Right lobe of liver (tissue), 6 donors: ENCODE measurements around the gene SLC26A3. TPM values are rescaled to one million over a fixed set of nuclear protein-coding genes. Genes with fewer than 3 reads are reported as not detected.
"Not testable (repeated sequence)": the region's sequence is repeated elsewhere in the genome, so short reads cannot be mapped to it uniquely, and the experiment has no call there.

Experiments used
- ATAC-seq, 4 donors: fragments of 200-7000 bp; cut with Tn5 transposase; one replicate each; pipeline ENCODE4 v1.9.1; 2020; ENCODE audit warnings: mild to moderate bottlenecking in 4 of 4, moderate library complexity in 4 of 4
- DNase-seq, 3 donors: peaks; one replicate each; pipeline ENCODE4 v3.0.0-alpha.2; 2020
- H3K27ac ChIP-seq, 3 donors: fragments of 200-600 bp; one replicate each; pipeline ENCODE4 v1.8.0; 2022
- H3K27me3 ChIP-seq, 2 donors: fragments of 200-600 bp; one replicate each; pipeline ENCODE4 v1.8.0; 2022
- H3K36me3 ChIP-seq, 4 donors: fragments of 200-600 bp; sonication (generic) in 1 of 4; one replicate each; pipeline versions ENCODE4 v1.5.1 to v1.8.0; 2017 to 2022; ENCODE audit warnings: control low read depth in 1 of 4
- H3K4me1 ChIP-seq, 4 donors: fragments of 200-600 bp; sonication (generic) in 1 of 4; one replicate each; pipeline versions ENCODE4 v1.5.1 to v1.8.0; 2017 to 2022; ENCODE audit warnings: control low read depth in 1 of 4
- H3K4me3 ChIP-seq, 3 donors: fragments of 200-600 bp; one replicate each; pipeline ENCODE4 v1.8.0; 2022
- H3K9me3 ChIP-seq, 4 donors: fragments of 200-600 bp; sonication (generic) in 1 of 4; one replicate each; pipeline versions ENCODE4 v1.5.1 to v1.8.0; 2017 to 2022; ENCODE audit warnings: control low read depth in 1 of 4
- POLR2A ChIP-seq: fragments of 450-650 bp; IDR thresholded peaks from one replicate; pipeline ENCODE4 v1.6.1; 2017; ENCODE audit warnings: antibody characterized with exemption, mild to moderate bottlenecking
- WGBS: methylation state at CpG from one replicate; pipeline ENCODE4 v1.1.6; 2018; ENCODE audit warnings: low coverage, low lambda C conversion rate; ENCODE audit not compliant: insufficient coverage; ENCODE audit errors: missing lambda C conversion rate; 5-methylcytosine and 5-hydroxymethylcytosine counted together
- intact Hi-C, 2 donors: fragments of 100-400 bp; cut with DNase I; formaldehyde crosslinking; loops; one replicate each; pipeline versions ENCODE4 v1.11.2 to v1.14.1; 2022
- long read RNA-seq: library from polyadenylated mRNA; unstranded; transcript quantifications from one replicate; pipeline ENCODE4 v2.0.0, GENCODE V29; 2019
- total RNA-seq, 6 experiments: library from RNA; depleted of rRNA in 2 of 6; stranded (reverse); fragments of >200 nt in 2 of 6; fragmentation: NEBNext Ultra II Directional in 3 of 6; extraction: Animal tissue kit (Norgen Biotek cat#: 25700) in 3 of 6; gene quantifications; one replicate each; pipeline versions ENCODE4 v1.1.0 to v1.2.4, GENCODE V29; 2016 to 2023
- TF ChIP-seq, protein P1 (sequence below), 4 donors: fragments of 200-600 bp in 3 of 4; fragments of 450-650 bp in 1 of 4; IDR thresholded peaks; one replicate each; pipeline versions ENCODE4 v1.5.1 to v1.8.0; 2016 to 2022; ENCODE audit warnings: antibody characterized with exemption in 4 of 4, mild to moderate bottlenecking in 2 of 4
- donor health status: DM: no; HTN: yes; CAD: no.
- donor health status: DM: no; HTN: no; CAD: no.
- donor health status: DM: no; HTN: no; CAD: no.
- donor health status: DM: no; HTN: yes; CAD: no.
- donor health status: DM: no; HTN: yes; CAD: no.

Gene SLC26A3
- 1 to 10 TPM in 2 of 6 experiments, under 1 TPM in 2, not detected in 2; 0.15 to 2.8 (median 1.5) TPM for total RNA-seq
- long read RNA-seq = 0 reads

DNA sequence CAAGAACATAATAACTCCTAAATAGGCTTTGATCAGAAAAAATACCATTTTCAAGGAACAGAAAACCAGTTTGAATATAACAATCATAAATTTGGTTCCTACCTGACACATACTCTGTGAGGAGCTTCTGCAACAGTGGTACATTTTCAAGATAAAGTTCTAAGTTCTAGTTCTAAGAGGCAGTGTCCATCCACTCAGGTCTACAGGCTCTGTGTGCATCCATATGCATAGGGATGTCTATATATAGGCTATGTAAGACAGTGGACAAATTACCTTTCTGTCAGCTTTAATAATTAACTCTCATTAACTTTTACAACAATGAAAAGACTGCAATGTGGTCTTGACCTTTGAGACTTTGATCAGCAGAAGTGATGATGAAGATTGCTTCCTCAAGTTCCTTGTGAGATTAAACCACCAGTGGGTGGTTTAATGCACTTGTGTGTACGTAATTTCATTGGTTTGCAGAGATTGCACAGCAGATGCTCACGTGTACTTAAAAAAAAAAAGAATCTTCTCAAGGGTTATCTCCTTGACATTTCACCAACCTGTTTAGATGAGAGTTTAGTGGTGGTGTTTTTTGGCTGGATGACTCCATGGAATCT lies at the start of gene SLC26A3:
SLC26A3 (minus strand) TSS at position 215 of the 602 bp plus-strand sequence. CDS start 8,714 bp downstream, outside the sequence.
- Histone ChIP-seq H3K4me1 (peaks cover 0 to 11% (median 0%) of the 10 kb centered on the region in 4 donors), H3K36me3 (no peaks in the 10 kb centered on the region), H3K4me3 (no peak within 1 kb of the TSS), H3K9me3 (no peaks in the 10 kb centered on the region), H3K27ac (no peak within 1 kb of the TSS), H3K27me3 (no peaks in the 10 kb centered on the region)
- WGBS = 78% methylated on average over 2 of the region's 2 CpGs
- TF ChIP-seq, protein P1, sequence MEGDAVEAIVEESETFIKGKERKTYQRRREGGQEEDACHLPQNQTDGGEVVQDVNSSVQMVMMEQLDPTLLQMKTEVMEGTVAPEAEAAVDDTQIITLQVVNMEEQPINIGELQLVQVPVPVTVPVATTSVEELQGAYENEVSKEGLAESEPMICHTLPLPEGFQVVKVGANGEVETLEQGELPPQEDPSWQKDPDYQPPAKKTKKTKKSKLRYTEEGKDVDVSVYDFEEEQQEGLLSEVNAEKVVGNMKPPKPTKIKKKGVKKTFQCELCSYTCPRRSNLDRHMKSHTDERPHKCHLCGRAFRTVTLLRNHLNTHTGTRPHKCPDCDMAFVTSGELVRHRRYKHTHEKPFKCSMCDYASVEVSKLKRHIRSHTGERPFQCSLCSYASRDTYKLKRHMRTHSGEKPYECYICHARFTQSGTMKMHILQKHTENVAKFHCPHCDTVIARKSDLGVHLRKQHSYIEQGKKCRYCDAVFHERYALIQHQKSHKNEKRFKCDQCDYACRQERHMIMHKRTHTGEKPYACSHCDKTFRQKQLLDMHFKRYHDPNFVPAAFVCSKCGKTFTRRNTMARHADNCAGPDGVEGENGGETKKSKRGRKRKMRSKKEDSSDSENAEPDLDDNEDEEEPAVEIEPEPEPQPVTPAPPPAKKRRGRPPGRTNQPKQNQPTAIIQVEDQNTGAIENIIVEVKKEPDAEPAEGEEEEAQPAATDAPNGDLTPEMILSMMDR (IDR thresholded peaks at IDR 0.05) = no peak
- TF ChIP-seq POLR2A = no peak
- ATAC-seq (no peak), DNase-seq (no peak)
- intact Hi-C loops = no loop called here

DNA sequence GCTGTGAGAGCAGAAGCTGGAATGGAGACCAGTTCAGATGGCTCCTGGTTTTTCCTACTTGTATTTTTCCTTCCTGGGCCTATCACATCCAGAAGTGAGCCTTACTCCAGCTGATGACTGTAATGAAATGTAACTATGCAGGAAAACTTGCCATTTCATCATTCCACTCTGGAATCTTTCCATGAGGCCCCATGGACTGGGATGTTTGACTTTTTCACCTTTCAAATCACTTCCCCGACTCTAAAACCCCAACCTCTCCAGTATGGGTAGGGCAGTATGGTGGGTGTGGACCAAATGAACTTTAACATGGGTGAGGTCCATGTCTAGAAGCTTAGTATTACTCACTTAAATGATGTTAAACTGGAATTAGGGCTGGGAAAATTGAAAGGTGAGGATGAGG lies 47.6 kb upstream of the SLC26A3 start:
- ATAC-seq (no peak), DNase-seq (no peak)
- Histone ChIP-seq H3K9me3 (no peaks in the 10 kb centered on the region), H3K4me1 (no peaks in the 10 kb centered on the region), H3K27ac (no peak overlapping the region), H3K4me3 (no peak overlapping the region), H3K36me3 (no peaks in the 10 kb centered on the region), H3K27me3 (no peaks in the 10 kb centered on the region)
- no peak for TF ChIP-seq POLR2A
- TF ChIP-seq, protein P1 (IDR thresholded peaks at IDR 0.05) = no peak
- 19% methylated on average over 1 of the region's 1 CpG for WGBS
- intact Hi-C loops = no loop called here

DNA sequence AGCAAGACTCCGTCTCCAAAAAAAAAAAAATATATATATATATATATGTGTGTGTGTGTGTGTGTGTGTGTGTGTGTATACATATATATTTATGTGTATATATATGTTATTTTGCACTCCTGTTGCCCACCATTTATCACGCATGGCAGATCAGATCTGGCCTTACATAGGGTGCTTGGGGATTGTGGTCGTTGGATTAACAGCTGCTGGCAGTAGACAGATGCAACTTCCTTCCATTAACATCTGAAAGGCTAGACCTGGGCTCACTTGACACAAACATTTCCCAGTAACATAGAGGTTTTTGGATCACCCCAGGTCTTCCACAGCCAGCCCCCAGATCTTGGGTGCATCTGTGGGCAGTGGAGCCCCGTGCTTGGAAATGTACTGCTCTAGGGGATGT lies 47.2 kb upstream of the SLC26A3 start:
- DNase-seq = no peak
- WGBS = 86% methylated on average over 2 of the region's 4 CpGs
- H3K9me3 ChIP-seq = no peaks in the 10 kb centered on the region
- no peak overlapping the region for H3K4me3 ChIP-seq
- TF ChIP-seq, protein P1 (IDR thresholded peaks at IDR 0.05) = no peak
- no peak for TF ChIP-seq POLR2A
- ATAC-seq = no peak
- H3K36me3 ChIP-seq = no peaks in the 10 kb centered on the region
- no peaks in the 10 kb centered on the region for H3K27me3 ChIP-seq
- H3K4me1 ChIP-seq = no peaks in the 10 kb centered on the region
- intact Hi-C loops = no loop called here
- no peak overlapping the region for H3K27ac ChIP-seq

DNA sequence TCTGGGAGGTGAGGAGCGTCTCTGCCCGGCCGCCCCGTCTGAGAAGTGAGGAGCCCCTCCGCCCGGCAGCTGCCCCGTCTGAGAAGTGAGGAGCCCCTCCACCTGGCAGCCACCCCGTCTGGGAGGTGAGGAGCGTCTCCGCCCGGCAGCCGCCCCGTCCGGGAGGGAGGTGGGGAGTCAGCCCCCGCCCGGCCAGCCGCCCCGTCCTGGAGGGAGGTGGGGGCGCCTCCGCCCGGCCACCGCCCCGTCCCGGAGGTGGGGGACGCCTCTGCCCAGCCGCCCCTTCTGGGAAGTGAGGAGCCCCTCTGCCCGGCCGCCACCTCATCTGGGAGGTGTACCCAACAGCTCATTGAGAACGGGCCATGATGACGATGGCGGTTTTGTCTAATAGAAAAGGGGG lies 45.2 kb upstream of the SLC26A3 start:
- intact Hi-C loops, ATAC-seq, H3K36me3 ChIP-seq, H3K9me3 ChIP-seq, H3K27ac ChIP-seq, H3K4me1 ChIP-seq, H3K27me3 ChIP-seq, DNase-seq, H3K4me3 ChIP-seq: not testable (repeated sequence)
- whole genome bisulfite sequencing = 100% methylated on average over 3 of the region's 31 CpGs

DNA sequence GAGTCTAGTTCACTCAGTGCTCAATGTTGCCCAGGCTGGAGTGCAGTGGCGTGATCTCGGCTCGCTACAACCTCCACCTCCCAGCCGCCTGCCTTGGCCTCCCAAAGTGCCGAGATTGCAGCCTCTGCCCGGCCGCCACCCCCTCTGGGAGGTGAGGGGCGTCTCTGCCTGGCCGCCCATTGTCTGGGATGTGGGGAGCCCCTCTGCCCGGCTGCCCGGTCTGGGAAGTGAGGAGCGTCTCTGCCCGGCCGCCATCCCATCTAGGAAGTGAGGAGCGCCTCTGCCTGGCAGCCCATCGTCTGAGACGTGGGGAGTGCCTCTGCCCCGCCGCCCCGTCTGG lies 44.8 kb upstream of the SLC26A3 start:
- WGBS = no CpG with 5 or more reads among the region's 20 CpGs
- H3K9me3 ChIP-seq, ATAC-seq, H3K36me3 ChIP-seq, DNase-seq, H3K27me3 ChIP-seq, H3K27ac ChIP-seq, H3K4me1 ChIP-seq, H3K4me3 ChIP-seq, intact Hi-C loops: not testable (repeated sequence)
